KMS-11 (cell line): ENCODE data around the gene KCTD1.

Source experiments
- H2AFZ ChIP-seq: fragments of 200-600 bp; sonication (generic); 2 replicates; pipeline ENCODE4 v1.6.1; 2016; ENCODE audit warnings: antibody characterized with exemption, mixed run types, low read depth
- H3K27ac ChIP-seq: fragments of 200-600 bp; sonication (generic); 2 replicates; pipeline ENCODE4 v1.6.1; 2016; ENCODE audit warnings: mild to moderate bottlenecking, mixed run types
- H3K27me3 ChIP-seq: fragments of 200-600 bp; sonication (generic); 2 replicates; pipeline ENCODE4 v1.6.1; 2017; ENCODE audit warnings: mild to moderate bottlenecking, low read depth, mixed run types, moderate library complexity; ENCODE audit not compliant: insufficient read depth
- H3K36me3 ChIP-seq: fragments of 200-600 bp; sonication (generic); 2 replicates; pipeline ENCODE4 v1.6.1; 2017; ENCODE audit warnings: mild to moderate bottlenecking, mixed run types; ENCODE audit not compliant: insufficient read depth
- H3K4me1 ChIP-seq: fragments of 200-600 bp; sonication (generic); 2 replicates; pipeline ENCODE4 v1.6.1; 2016; ENCODE audit warnings: mild to moderate bottlenecking, low read depth, mixed run types; ENCODE audit not compliant: poor library complexity, severe bottlenecking
- H3K4me2 ChIP-seq: fragments of 200-600 bp; sonication (generic); 2 replicates; pipeline ENCODE4 v1.7.0; 2016; ENCODE audit warnings: mild to moderate bottlenecking, mixed run types
- H3K4me3 ChIP-seq: fragments of 200-600 bp; sonication (generic); IDR thresholded peaks from 2 replicates; pipeline ENCODE4 v1.6.1; 2017; ENCODE audit warnings: low read depth, low read length, mixed read lengths; ENCODE audit not compliant: insufficient read depth
- H3K79me2 ChIP-seq: fragments of 200-600 bp; sonication (generic); 2 replicates; pipeline ENCODE4 v1.6.1; 2016; ENCODE audit warnings: low read depth, mixed run types; ENCODE audit not compliant: insufficient read depth
- H3K9ac ChIP-seq: fragments of 200-600 bp; sonication (generic); 2 replicates; pipeline ENCODE4 v1.6.1; 2016; ENCODE audit warnings: mild to moderate bottlenecking, mixed run types
- H4K20me1 ChIP-seq: fragments of 200-600 bp; sonication (generic); 2 replicates; pipeline ENCODE4 v1.6.1; 2016; ENCODE audit warnings: mild to moderate bottlenecking, mixed run types; ENCODE audit not compliant: insufficient read depth
- CTCF ChIP-seq: fragments of 200-600 bp; sonication (generic); conservative IDR thresholded peaks from 2 replicates; pipeline ENCODE4 v1.6.1; 2017; ENCODE audit warnings: low read depth, mild to moderate bottlenecking, antibody characterized with exemption, low read length, moderate library complexity, mixed read lengths

The KCTD1 gene

GRCh38 chr18:26407736-26408601, 140.4 kb downstream of the KCTD1 start:
- no peaks in the 10 kb centered on the region for H3K4me1 ChIP-seq
- no peak overlapping the region for H3K27ac ChIP-seq
- no peaks in the 10 kb centered on the region for H3K27me3 ChIP-seq
- no peak overlapping the region for H3K4me2 ChIP-seq
- no peak for TF ChIP-seq CTCF
- no peaks in the 10 kb centered on the region for H3K79me2 ChIP-seq
- H3K36me3 ChIP-seq = no peaks in the 10 kb centered on the region
- H2AFZ ChIP-seq = no peak overlapping the region
- H4K20me1 ChIP-seq = no peaks in the 10 kb centered on the region
- H3K9ac ChIP-seq = no peak overlapping the region
- H3K4me3 ChIP-seq = no peak overlapping the region

- no peaks in the 10 kb centered on the region for H3K36me3 ChIP-seq
- no peaks in the 10 kb centered on the region for H3K4me1 ChIP-seq
- H3K4me2 ChIP-seq = no peak overlapping the region
- TF ChIP-seq CTCF = no peak
- no peak overlapping the region for H3K9ac ChIP-seq
- no peak overlapping the region for H3K4me3 ChIP-seq
- H3K27me3 ChIP-seq = no peaks in the 10 kb centered on the region
- no peaks in the 10 kb centered on the region for H3K79me2 ChIP-seq
- H3K27ac ChIP-seq = no peak overlapping the region
- no peaks in the 10 kb centered on the region for H4K20me1 ChIP-seq
- H2AFZ ChIP-seq = no peak overlapping the region
Observed at GRCh38 chr18:26406854-26407517, 141.4 kb downstream of the KCTD1 start.

- Histone ChIP-seq H3K4me2 (no peak overlapping the region), H3K4me1 (no peaks in the 10 kb centered on the region), H3K36me3 (no peaks in the 10 kb centered on the region), H4K20me1 (no peaks in the 10 kb centered on the region), H3K27ac (no peak overlapping the region), H3K9ac (no peak overlapping the region), H2AFZ (no peak overlapping the region), H3K27me3 (no peaks in the 10 kb centered on the region), H3K4me3 (no peak overlapping the region), H3K79me2 (no peaks in the 10 kb centered on the region)
- TF ChIP-seq CTCF = no peak
Observed at GRCh38 chr18:26406324-26406723, 142.0 kb downstream of the KCTD1 start.

GRCh38 chr18:26405190-26405801, 143.1 kb downstream of the KCTD1 start:
- H3K79me2 ChIP-seq = no peaks in the 10 kb centered on the region
- TF ChIP-seq CTCF = peak; percentile 46; the same call in 1 of the 2 replicates
- no peak overlapping the region for H3K9ac ChIP-seq
- no peak overlapping the region for H3K27ac ChIP-seq
- no peak overlapping the region for H2AFZ ChIP-seq
- H3K4me3 ChIP-seq = no peak overlapping the region
- no peaks in the 10 kb centered on the region for H3K36me3 ChIP-seq
- H3K27me3 ChIP-seq = no peaks in the 10 kb centered on the region
- no peak overlapping the region for H3K4me2 ChIP-seq
- no peaks in the 10 kb centered on the region for H3K4me1 ChIP-seq
- no peaks in the 10 kb centered on the region for H4K20me1 ChIP-seq
